ENCODE results near the gene GRPEL1. TPM values are rescaled to one million over a fixed set of nuclear protein-coding genes. Genes with fewer than 3 reads are reported as not detected.

Gene GRPEL1
- total RNA-seq, 1 donor from 2014 or later: 25.7 TPM

GRCh38 chr4:7042503-7043283 lies 25.2 kb downstream of the GRPEL1 start:
- DNase-seq (peak; percentile 98), ATAC-seq (peak; percentile 95 to 97)
- Histone ChIP-seq H3K4me3 (peak overlapping the region; percentile 85), H3K27ac (peak overlapping the region; percentile 85), H3K4me1 (peaks cover 51% of the 10 kb centered on the region), H3K36me3 (no peaks in the 10 kb centered on the region), H3K27me3 (ENCODE audit: low read depth) (no peaks in the 10 kb centered on the region), H3K9me3 (no peaks in the 10 kb centered on the region)
- no peak for TF ChIP-seq CTCF (IDR thresholded peaks at IDR 0.05)
- intact Hi-C loops (cut with DNase I): no loop called here

GRCh38 chr4:7041801-7042502 lies 25.9 kb downstream of the GRPEL1 start:
- intact Hi-C loops (cut with DNase I): no loop called here
- Histone ChIP-seq H3K4me1 (peaks cover 44% of the 10 kb centered on the region), H3K9me3 (no peaks in the 10 kb centered on the region), H3K4me3 (peak overlapping the region; percentile 85), H3K27me3 (ENCODE audit: low read depth) (no peaks in the 10 kb centered on the region), H3K27ac (peak overlapping the region; percentile 85), H3K36me3 (no peaks in the 10 kb centered on the region)
- ATAC-seq (peak in 1 of 2 donors; percentile 0), DNase-seq (no peak)
- TF ChIP-seq CTCF (IDR thresholded peaks at IDR 0.05): no peak

GRCh38 chr4:7041246-7041645 lies 26.6 kb downstream of the GRPEL1 start:
- no peak for TF ChIP-seq CTCF (IDR thresholded peaks at IDR 0.05)
- H3K4me3 ChIP-seq: no peak overlapping the region
- intact Hi-C loops (cut with DNase I): no loop called here
- H3K4me1 ChIP-seq: peaks cover 36% of the 10 kb centered on the region
- ATAC-seq (no peak), DNase-seq (no peak)
- H3K27me3 ChIP-seq (ENCODE audit: low read depth): no peaks in the 10 kb centered on the region
- H3K36me3 ChIP-seq: no peaks in the 10 kb centered on the region
- no peaks in the 10 kb centered on the region for H3K9me3 ChIP-seq
- no peak overlapping the region for H3K27ac ChIP-seq

GRCh38 chr4:7040765-7041164 lies 27.1 kb downstream of the GRPEL1 start:
- TF ChIP-seq CTCF (IDR thresholded peaks at IDR 0.05): no peak
- Histone ChIP-seq H3K27me3 (ENCODE audit: low read depth) (no peaks in the 10 kb centered on the region), H3K4me3 (no peak overlapping the region), H3K36me3 (no peaks in the 10 kb centered on the region), H3K9me3 (no peaks in the 10 kb centered on the region), H3K27ac (no peak overlapping the region), H3K4me1 (peaks cover 32% of the 10 kb centered on the region)
- DNase-seq (no peak), ATAC-seq (no peak)
- intact Hi-C loops (cut with DNase I): no loop called here

- Histone ChIP-seq H3K4me1 (peaks cover 18% of the 10 kb centered on the region), H3K9me3 (no peaks in the 10 kb centered on the region), H3K4me3 (no peak overlapping the region), H3K27me3 (ENCODE audit: low read depth) (no peaks in the 10 kb centered on the region), H3K36me3 (peaks cover 5% of the 10 kb centered on the region), H3K27ac (no peak overlapping the region)
- intact Hi-C loops (cut with DNase I): no loop called here
- ATAC-seq (no peak), DNase-seq (no peak)
- TF ChIP-seq CTCF (IDR thresholded peaks at IDR 0.05): no peak
Measured at GRCh38 chr4:7037425-7037824, 30.4 kb downstream of the GRPEL1 start.

Measured in lower lobe of right lung (tissue), 2 donors.